NCI-H748 treated with DMSO at 0.1 percent for 48 hours (cell line): ENCODE results near the gene HOXC6.
"Not testable (repeated sequence)": the region's sequence is repeated elsewhere in the genome, so short reads cannot be mapped to it uniquely, and the experiment has no call there.

ENCODE experiments used
- DNase-seq: peaks from one replicate; lab custom pipeline; 2025; lab: John Stamatoyannopoulos, UW

Gene HOXC6

DNA sequence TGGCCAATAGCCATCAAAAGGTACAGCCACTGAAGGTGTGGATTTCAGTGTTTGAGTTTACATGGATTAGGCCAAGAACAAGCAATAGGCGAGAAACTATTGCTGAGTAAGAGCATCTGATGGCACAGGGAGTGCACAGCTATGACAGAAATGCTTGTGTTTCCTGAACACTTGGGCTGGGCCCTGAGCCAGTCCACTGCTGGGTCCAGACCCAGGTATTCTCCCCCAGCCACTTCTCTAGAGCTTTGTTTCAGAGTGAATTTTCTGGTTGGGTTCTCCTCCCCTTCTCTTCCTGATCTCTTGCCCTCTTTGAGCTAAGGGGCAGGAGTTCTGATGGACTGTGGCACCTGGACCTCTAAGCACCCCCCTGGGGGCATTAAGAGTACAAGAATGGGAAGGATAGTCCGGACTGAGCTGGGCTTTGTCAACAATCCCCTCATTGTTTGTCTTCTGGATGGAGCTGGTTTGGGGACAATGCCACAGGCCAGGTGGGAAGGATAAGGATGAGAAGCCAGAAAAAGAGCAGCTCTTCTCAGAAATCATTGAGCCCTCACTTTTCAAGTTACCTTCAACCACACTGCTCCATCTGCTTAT is 13.0 kb downstream of the HOXC6 start:
- no peak for DNase-seq

- DNase-seq: not testable (repeated sequence)
Observed at GRCh38 chr12:54042033-54042432, 13.8 kb downstream of the HOXC6 start.

GRCh38 chr12:54042970-54043853 is 15.0 kb downstream of the HOXC6 start:
- no peak for DNase-seq

GRCh38 chr12:54044425-54045103 is 16.3 kb downstream of the HOXC6 start:
- DNase-seq: no peak

DNA sequence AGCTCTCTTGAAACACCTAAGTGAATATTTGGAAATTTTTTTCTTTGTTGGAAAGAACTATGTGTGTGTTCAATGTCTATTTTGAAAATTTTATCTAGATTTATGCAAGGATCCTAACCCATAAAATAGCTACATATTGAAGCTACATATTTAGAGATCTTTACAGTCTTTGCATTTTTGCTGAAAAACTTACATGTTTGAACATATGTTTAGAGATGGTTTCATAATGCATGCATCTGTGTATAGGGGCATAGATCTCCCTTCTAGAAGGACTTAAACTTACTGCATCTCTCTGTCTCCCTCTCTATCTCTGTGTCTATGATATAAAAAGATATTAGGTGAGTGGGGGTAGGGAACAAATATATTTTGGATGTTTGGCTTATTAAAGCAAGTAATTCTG is 17.2 kb downstream of the HOXC6 start:
- DNase-seq: no peak

- no peak for DNase-seq
Observed at GRCh38 chr12:54045868-54046521, 17.8 kb downstream of the HOXC6 start.

GRCh38 chr12:54046809-54047159 is 18.5 kb downstream of the HOXC6 start:
- DNase-seq: no peak

- DNase-seq: no peak
Observed at GRCh38 chr12:54047160-54047963, 19.1 kb downstream of the HOXC6 start.

DNA sequence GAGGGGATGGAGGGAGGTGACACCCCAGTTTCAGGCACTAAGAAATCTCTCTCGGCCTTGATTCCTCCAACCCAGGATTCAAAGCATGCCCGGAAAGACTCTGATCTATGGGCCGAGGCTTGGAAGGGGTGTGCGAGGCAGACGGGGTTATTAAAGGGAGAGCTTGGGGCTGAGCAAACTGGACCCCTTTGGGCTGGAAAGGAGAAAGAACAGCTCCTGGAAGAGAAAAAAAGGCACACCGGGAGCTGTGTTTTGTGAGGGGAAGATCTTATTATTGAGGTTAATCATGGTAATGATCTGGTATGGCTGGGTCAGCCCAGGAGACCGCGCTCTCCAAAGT is 19.7 kb downstream of the HOXC6 start:
- no peak for DNase-seq

- no peak for DNase-seq
Observed at GRCh38 chr12:54048406-54049093, 20.3 kb downstream of the HOXC6 start.

- DNase-seq: no peak
Observed at GRCh38 chr12:54049108-54049507, 20.9 kb downstream of the HOXC6 start.

DNA sequence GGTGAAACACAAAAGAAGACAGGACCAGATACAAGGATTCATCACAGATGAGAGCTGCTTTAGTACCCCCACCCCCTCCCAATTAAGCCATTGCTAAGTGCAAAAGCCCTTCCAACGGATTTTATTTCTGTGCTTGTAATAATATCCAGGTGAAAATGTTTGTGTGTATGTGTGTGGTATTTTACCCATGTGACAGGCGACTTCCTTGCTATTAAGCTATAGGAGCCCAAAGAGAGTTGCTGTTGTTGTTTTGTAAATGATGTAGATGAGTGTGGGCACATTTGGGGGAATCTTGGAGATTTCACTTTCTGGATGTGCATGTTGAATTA is 22.2 kb downstream of the HOXC6 start:
- no peak for DNase-seq

DNA sequence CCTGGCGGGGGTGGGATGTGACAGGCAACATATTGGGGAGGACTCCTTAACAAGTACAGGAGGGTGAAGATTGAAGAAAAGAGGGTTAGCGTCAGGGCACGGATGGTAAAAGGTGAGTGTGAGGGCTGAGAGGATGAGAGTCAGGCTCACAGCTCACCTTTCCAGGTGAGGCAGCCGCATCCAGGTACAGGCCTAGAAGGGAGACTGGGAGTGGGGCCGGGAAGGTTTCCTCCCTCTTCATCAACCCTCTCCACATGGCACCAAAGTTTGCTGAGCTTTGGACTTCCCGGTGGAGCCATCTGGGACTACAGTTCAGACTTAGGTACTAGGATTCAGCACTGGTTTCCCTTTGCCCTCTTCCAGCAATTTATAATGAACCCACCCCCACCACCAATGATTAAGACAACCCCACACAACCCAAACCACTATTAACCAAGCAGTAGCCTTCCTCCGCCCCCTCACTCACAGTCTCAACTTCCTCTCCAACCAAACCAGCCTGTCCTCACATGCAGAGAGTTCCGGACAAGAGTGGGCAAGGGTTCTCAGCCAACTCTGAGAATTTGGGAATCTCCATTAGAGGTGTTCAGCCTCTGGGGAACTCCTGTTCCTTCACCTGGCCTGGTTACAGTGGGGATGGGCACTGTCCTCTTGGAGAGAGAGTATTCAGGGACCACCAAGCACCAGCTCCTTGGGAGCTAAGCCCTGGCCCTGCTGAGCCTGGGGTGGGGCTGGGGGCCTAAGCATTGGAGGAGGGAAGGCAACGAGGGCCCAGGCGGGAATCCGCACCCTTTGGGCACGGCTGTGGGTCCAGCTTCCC is 23.0 kb downstream of the HOXC6 start:
- no peak for DNase-seq

- no peak for DNase-seq
Observed at GRCh38 chr12:54051874-54052437, 23.7 kb downstream of the HOXC6 start.

GRCh38 chr12:54052438-54053002 is 24.3 kb downstream of the HOXC6 start:
- DNase-seq: no peak

GRCh38 chr12:54053003-54053750 is 24.9 kb downstream of the HOXC6 start:
- DNase-seq: no peak

GRCh38 chr12:54053751-54054741 is 25.8 kb downstream of the HOXC6 start, which contains the start of gene HOXC4:
Gene HOXC4, plus strand, starts transcription at chr12:54053835. Its CDS starts 88 bp downstream, at chr12:54053923.
- peak; percentile 69 for DNase-seq

DNA sequence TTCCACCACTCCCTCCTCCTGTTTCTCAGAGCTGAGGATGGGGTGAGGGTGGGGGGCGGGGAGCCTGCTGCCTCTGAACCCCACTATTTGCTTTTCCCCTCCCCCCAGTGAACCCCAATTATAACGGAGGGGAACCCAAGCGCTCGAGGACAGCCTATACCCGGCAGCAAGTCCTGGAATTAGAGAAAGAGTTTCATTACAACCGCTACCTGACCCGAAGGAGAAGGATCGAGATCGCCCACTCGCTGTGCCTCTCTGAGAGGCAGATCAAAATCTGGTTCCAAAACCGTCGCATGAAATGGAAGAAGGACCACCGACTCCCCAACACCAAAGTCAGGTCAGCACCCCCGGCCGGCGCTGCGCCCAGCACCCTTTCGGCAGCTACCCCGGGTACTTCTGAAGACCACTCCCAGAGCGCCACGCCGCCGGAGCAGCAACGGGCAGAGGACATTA is 26.5 kb downstream of the HOXC6 start:
- DNase-seq: no peak
